Loucy (cell line): Measurements from ENCODE around the gene SMIM27.

ENCODE experiments used
- H2AFZ ChIP-seq: fragments of 200-600 bp; sonication (generic); 2 replicates; pipeline ENCODE4 v1.6.0; 2016; ENCODE audit warnings: antibody characterized with exemption, mild to moderate bottlenecking, low read length, moderate library complexity
- H3F3A ChIP-seq: fragments of 200-600 bp; 2 replicates; pipeline ENCODE4 v1.6.0; 2016; ENCODE audit warnings: antibody characterized with exemption, low read depth, mild to moderate bottlenecking
- H3K27me3 ChIP-seq: fragments of 200-600 bp; sonication (generic); 2 replicates; pipeline ENCODE4 v1.6.1; 2014; ENCODE audit warnings: low read length, mild to moderate bottlenecking; ENCODE audit not compliant: insufficient read depth, poor library complexity, severe bottlenecking
- H3K36me3 ChIP-seq: fragments of 200-600 bp; sonication (generic); 2 replicates; pipeline ENCODE4 v1.6.1; 2016; ENCODE audit warnings: low read length; ENCODE audit not compliant: insufficient read depth
- H3K4me1 ChIP-seq: fragments of 200-600 bp; sonication (generic); 2 replicates; pipeline ENCODE4 v1.5.1; 2014; ENCODE audit warnings: low read length, mild to moderate bottlenecking; ENCODE audit not compliant: insufficient read depth, poor library complexity, severe bottlenecking
- H3K4me2 ChIP-seq: fragments of 200-600 bp; sonication (generic); 2 replicates; pipeline ENCODE4 v1.6.0; 2014; ENCODE audit warnings: antibody characterized with exemption, low read length, low read depth, mild to moderate bottlenecking; ENCODE audit not compliant: poor library complexity, severe bottlenecking
- H3K4me3 ChIP-seq: fragments of 200-600 bp; sonication (generic); 2 replicates; pipeline ENCODE4 v1.5.1; 2014; ENCODE audit warnings: low read length, mild to moderate bottlenecking, mixed read lengths; ENCODE audit not compliant: poor library complexity, severe bottlenecking
- H3K79me2 ChIP-seq: fragments of 200-600 bp; sonication (generic); 2 replicates; pipeline ENCODE4 v1.6.1; 2014; ENCODE audit warnings: low read length; ENCODE audit not compliant: insufficient read depth
- H3K9ac ChIP-seq: fragments of 200-600 bp; sonication (generic); 2 replicates; pipeline ENCODE4 v1.6.0; 2014; ENCODE audit warnings: mild to moderate bottlenecking, low read depth, low read length, moderate library complexity; ENCODE audit not compliant: poor library complexity, severe bottlenecking
- H3K9me2 ChIP-seq: fragments of 200-600 bp; sonication (generic); replicated peaks from 2 replicates; pipeline ENCODE4 v1.6.1; 2016; ENCODE audit warnings: low read depth, low read length, mixed read lengths
- H3K9me3 ChIP-seq: fragments of 200-600 bp; sonication (generic); 2 replicates; pipeline ENCODE4 v1.6.1; 2014; ENCODE audit warnings: mild to moderate bottlenecking, antibody characterized with exemption, low read length, low read depth; ENCODE audit not compliant: insufficient read depth
- H4K20me1 ChIP-seq: fragments of 200-600 bp; sonication (generic); 2 replicates; pipeline ENCODE4 v1.6.0; 2014; ENCODE audit warnings: antibody characterized with exemption, low read length, mild to moderate bottlenecking; ENCODE audit not compliant: insufficient read depth, poor library complexity, severe bottlenecking
- EZH2phosphoT487 ChIP-seq: fragments of 200-600 bp; IDR thresholded peaks from 2 replicates; pipeline ENCODE4 v1.6.1; 2018; ENCODE audit warnings: antibody characterized with exemption, mild to moderate bottlenecking, moderate library complexity, borderline replicate concordance
- TF ChIP-seq, protein P1 (sequence below): fragments of 200-600 bp; sonication (generic); conservative IDR thresholded peaks from 2 replicates; pipeline ENCODE4 v1.5.1; 2014; ENCODE audit warnings: mild to moderate bottlenecking, antibody characterized with exemption, low read length

Gene SMIM27

DNA sequence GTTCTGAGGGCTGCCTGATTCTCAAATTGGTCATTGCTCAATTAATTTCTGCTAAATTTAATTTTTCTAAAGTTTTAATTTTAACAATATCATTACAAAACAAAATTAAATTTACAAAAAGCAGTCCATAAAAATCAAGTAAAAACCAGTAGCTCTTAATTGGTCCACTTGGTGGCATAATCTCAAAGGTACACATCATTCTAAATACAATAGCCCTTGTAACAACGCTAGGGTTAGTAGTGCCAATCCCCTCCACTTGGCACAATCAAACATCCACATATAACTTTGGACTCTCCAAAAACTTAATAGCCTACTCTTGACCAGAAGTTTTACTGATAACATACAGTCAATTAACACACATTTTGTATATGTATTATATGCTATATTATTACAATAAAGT is 22.7 kb downstream of the SMIM27 start:
- H3K4me3 ChIP-seq, result no peak overlapping the region
- H3K4me2 ChIP-seq, result no peak overlapping the region
- H3F3A ChIP-seq, result peaks cover 5% of the 10 kb centered on the region; the same call in 1 of the 2 replicates
- no peaks in the 10 kb centered on the region for H3K36me3 ChIP-seq
- H4K20me1 ChIP-seq, result peaks cover 12% of the 10 kb centered on the region
- H3K9ac ChIP-seq, result no peak overlapping the region
- no peak overlapping the region for H2AFZ ChIP-seq
- H3K4me1 ChIP-seq, result peaks cover 27% of the 10 kb centered on the region
- H3K27me3 ChIP-seq, result no peaks in the 10 kb centered on the region
- TF ChIP-seq, protein P1, sequence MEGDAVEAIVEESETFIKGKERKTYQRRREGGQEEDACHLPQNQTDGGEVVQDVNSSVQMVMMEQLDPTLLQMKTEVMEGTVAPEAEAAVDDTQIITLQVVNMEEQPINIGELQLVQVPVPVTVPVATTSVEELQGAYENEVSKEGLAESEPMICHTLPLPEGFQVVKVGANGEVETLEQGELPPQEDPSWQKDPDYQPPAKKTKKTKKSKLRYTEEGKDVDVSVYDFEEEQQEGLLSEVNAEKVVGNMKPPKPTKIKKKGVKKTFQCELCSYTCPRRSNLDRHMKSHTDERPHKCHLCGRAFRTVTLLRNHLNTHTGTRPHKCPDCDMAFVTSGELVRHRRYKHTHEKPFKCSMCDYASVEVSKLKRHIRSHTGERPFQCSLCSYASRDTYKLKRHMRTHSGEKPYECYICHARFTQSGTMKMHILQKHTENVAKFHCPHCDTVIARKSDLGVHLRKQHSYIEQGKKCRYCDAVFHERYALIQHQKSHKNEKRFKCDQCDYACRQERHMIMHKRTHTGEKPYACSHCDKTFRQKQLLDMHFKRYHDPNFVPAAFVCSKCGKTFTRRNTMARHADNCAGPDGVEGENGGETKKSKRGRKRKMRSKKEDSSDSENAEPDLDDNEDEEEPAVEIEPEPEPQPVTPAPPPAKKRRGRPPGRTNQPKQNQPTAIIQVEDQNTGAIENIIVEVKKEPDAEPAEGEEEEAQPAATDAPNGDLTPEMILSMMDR, result 0 out of 2 replicates have a peak, but pooled peaks have one; percentile 14
- no peak for TF ChIP-seq EZH2phosphoT487
- no peaks in the 10 kb centered on the region for H3K9me3 ChIP-seq
- no peaks in the 10 kb centered on the region for H3K9me2 ChIP-seq
- H3K79me2 ChIP-seq, result peaks cover 30% of the 10 kb centered on the region

GRCh38 chr9:32577316-32577715 is 25.2 kb downstream of the SMIM27 start:
- Histone ChIP-seq H3K9me3 (no peaks in the 10 kb centered on the region), H3K36me3 (no peaks in the 10 kb centered on the region), H3K4me1 (peaks cover 14% of the 10 kb centered on the region), H3F3A (peaks cover 8% of the 10 kb centered on the region; the same call in 1 of the 2 replicates), H3K9me2 (no peaks in the 10 kb centered on the region), H3K4me2 (no peak overlapping the region), H3K9ac (no peak overlapping the region), H3K79me2 (peaks cover 6% of the 10 kb centered on the region), H4K20me1 (no peaks in the 10 kb centered on the region), H2AFZ (no peak overlapping the region), H3K4me3 (no peak overlapping the region), H3K27me3 (no peaks in the 10 kb centered on the region)
- TF ChIP-seq, protein P1, result no peak
- TF ChIP-seq EZH2phosphoT487, result no peak

DNA sequence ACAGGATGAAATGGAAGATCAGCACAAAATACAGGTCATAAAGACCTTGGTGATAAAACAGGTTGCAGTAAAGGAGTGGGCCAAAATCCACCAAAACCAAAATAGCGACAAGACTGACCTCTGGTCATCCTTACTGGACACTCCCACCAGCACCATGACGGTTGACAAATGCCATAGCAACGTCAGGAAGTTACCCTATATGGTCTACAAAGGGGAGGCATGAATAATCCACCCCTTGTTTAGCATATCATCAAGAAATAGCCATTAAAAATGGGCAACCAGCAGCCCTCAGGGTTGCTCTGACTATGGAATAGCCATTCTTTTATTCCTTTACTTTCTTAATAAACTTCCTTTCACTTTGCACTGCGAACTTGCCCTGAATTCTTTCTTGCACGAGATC is 26.8 kb downstream of the SMIM27 start:
- no peaks in the 10 kb centered on the region for H4K20me1 ChIP-seq
- no peaks in the 10 kb centered on the region for H3K9me2 ChIP-seq
- no peaks in the 10 kb centered on the region for H3K9me3 ChIP-seq
- no peak overlapping the region for H3K4me3 ChIP-seq
- no peaks in the 10 kb centered on the region for H3K27me3 ChIP-seq
- 0 out of 2 replicates have a peak, but pooled peaks cover 3% of the 10 kb centered on the region for H3F3A ChIP-seq
- TF ChIP-seq EZH2phosphoT487, result no peak
- TF ChIP-seq, protein P1, result no peak
- no peaks in the 10 kb centered on the region for H3K36me3 ChIP-seq
- no peak overlapping the region for H3K9ac ChIP-seq
- H3K79me2 ChIP-seq, result no peaks in the 10 kb centered on the region
- no peak overlapping the region for H3K4me2 ChIP-seq
- peaks cover 6% of the 10 kb centered on the region for H3K4me1 ChIP-seq
- H2AFZ ChIP-seq, result no peak overlapping the region
